ENCODE measurements around the gene FAM32A.

The FAM32A gene

GRCh38 chr19:16218851-16219250 is 33.6 kb downstream of the FAM32A start:
- no peak for FAIRE-seq

GRCh38 chr19:16222806-16223205 is 37.6 kb downstream of the FAM32A start:
- no peak for FAIRE-seq
- no peak for DNase-seq (ENCODE audit: extremely low spot score, insufficient read length, low read depth)

More at GRCh38 chr19:16218851-16219250, 33.6 kb downstream of the FAM32A start:
- DNase-seq (ENCODE audit: extremely low spot score, insufficient read length, low read depth), result no peak

- no peak for DNase-seq (ENCODE audit: extremely low spot score, insufficient read length, low read depth)
- no peak for FAIRE-seq
Observed at GRCh38 chr19:16223746-16224145, 38.5 kb downstream of the FAM32A start.

GRCh38 chr19:16224293-16225045 is 39.3 kb downstream of the FAM32A start:
- DNase-seq (ENCODE audit: extremely low spot score, insufficient read length, low read depth), result no peak
- FAIRE-seq, result no peak

- no peak for FAIRE-seq
- DNase-seq (ENCODE audit: extremely low spot score, insufficient read length, low read depth), result no peak
Observed at GRCh38 chr19:16225279-16226183, 40.3 kb downstream of the FAM32A start.

- no peak for DNase-seq (ENCODE audit: extremely low spot score, insufficient read length, low read depth)
- no peak for FAIRE-seq
Observed at GRCh38 chr19:16226184-16226591, 41.0 kb downstream of the FAM32A start.

GRCh38 chr19:16226878-16227836 is 41.9 kb downstream of the FAM32A start:
- FAIRE-seq, result no peak
- DNase-seq (ENCODE audit: extremely low spot score, insufficient read length, low read depth), result no peak

- DNase-seq (ENCODE audit: extremely low spot score, insufficient read length, low read depth) (no peak), FAIRE-seq (no peak)
Observed at GRCh38 chr19:16227837-16228636, 42.8 kb downstream of the FAM32A start.

- FAIRE-seq, result no peak
- DNase-seq (ENCODE audit: extremely low spot score, insufficient read length, low read depth), result no peak
Observed at GRCh38 chr19:16228637-16229321, 43.6 kb downstream of the FAM32A start.

GRCh38 chr19:16229322-16229641 is 44.1 kb downstream of the FAM32A start:
- no peak for DNase-seq (ENCODE audit: extremely low spot score, insufficient read length, low read depth)
- no peak for FAIRE-seq

- FAIRE-seq (no peak), DNase-seq (ENCODE audit: extremely low spot score, insufficient read length, low read depth) (no peak)
Observed at GRCh38 chr19:16232127-16232526, 46.9 kb downstream of the FAM32A start.

- FAIRE-seq (no peak), DNase-seq (ENCODE audit: extremely low spot score, insufficient read length, low read depth) (no peak)
Observed at GRCh38 chr19:16232568-16232967, 47.4 kb downstream of the FAM32A start.

- FAIRE-seq (no peak), DNase-seq (ENCODE audit: extremely low spot score, insufficient read length, low read depth) (no peak)
Observed at GRCh38 chr19:16233081-16233776, 48.0 kb downstream of the FAM32A start.

- no peak for FAIRE-seq
- no peak for DNase-seq (ENCODE audit: extremely low spot score, insufficient read length, low read depth)
Observed at GRCh38 chr19:16233836-16234551, 48.8 kb downstream of the FAM32A start.

- DNase-seq (ENCODE audit: extremely low spot score, insufficient read length, low read depth), result no peak
- FAIRE-seq, result no peak
Observed at GRCh38 chr19:16234552-16235445, 49.6 kb downstream of the FAM32A start.

- no peak for FAIRE-seq
- DNase-seq (ENCODE audit: extremely low spot score, insufficient read length, low read depth), result no peak
Observed at GRCh38 chr19:16235811-16236652, 50.8 kb downstream of the FAM32A start.
